Umbilical cord (tissue), 2 donors: Measurements from ENCODE around the gene NR4A3. TPM values are rescaled to one million over a fixed set of nuclear protein-coding genes. Genes with fewer than 3 reads are reported as not detected.
A peak's percentile ranks its signal among the peaks of the same experiment; 100 is the strongest.
"Not testable (repeated sequence)": the region's sequence is repeated elsewhere in the genome, so short reads cannot be mapped to it uniquely, and the experiment has no call there.

Source experiments
- DNase-seq: peaks from one replicate; pipeline ENCODE4 v3.0.0-alpha.2; 2015; ENCODE audit warnings: low spot score
- total RNA-seq: library from RNA; depleted of rRNA; stranded (reverse); fragments of >200 nt; gene quantifications from one replicate; pipeline ENCODE4 v1.2.3, GENCODE V29; 2014; ENCODE audit warnings: low replicate concordance; ENCODE audit not compliant: insufficient read depth

The NR4A3 gene
- total RNA-seq, 1 donor from 2014 or later: 7.7 TPM

- no peak for DNase-seq
These were observed 12.1 kb downstream of the NR4A3 start for GRCh38 chr9:99833735-99834134.

- no peak for DNase-seq
These were observed 12.8 kb downstream of the NR4A3 start for GRCh38 chr9:99834474-99834873.

GRCh38 chr9:99835142-99835541 is 13.5 kb downstream of the NR4A3 start:
- DNase-seq: no peak

GRCh38 chr9:99835581-99835980 is 13.9 kb downstream of the NR4A3 start:
- DNase-seq: no peak

GRCh38 chr9:99840072-99840471 is 18.4 kb downstream of the NR4A3 start:
- no peak for DNase-seq

GRCh38 chr9:99845063-99845462 is 23.4 kb downstream of the NR4A3 start:
- no peak for DNase-seq

- DNase-seq: no peak
These were observed 26.8 kb downstream of the NR4A3 start for GRCh38 chr9:99848447-99848846.

GRCh38 chr9:99850736-99851499 is 29.2 kb downstream of the NR4A3 start:
- no peak for DNase-seq

GRCh38 chr9:99851500-99851822 is 29.8 kb downstream of the NR4A3 start:
- DNase-seq: no peak

GRCh38 chr9:99852617-99853016 is 30.9 kb downstream of the NR4A3 start:
- no peak for DNase-seq

- no peak for DNase-seq
These were observed 33.9 kb downstream of the NR4A3 start for GRCh38 chr9:99855467-99856176.

GRCh38 chr9:99857576-99857975 is 35.9 kb downstream of the NR4A3 start:
- not testable (repeated sequence) for DNase-seq

GRCh38 chr9:99858087-99858486 is 36.4 kb downstream of the NR4A3 start:
- DNase-seq: no peak

GRCh38 chr9:99859243-99859980 is 37.7 kb downstream of the NR4A3 start:
- no peak for DNase-seq

- DNase-seq: peak; percentile 14
These were observed 38.6 kb downstream of the NR4A3 start for GRCh38 chr9:99860266-99860665.

- no peak for DNase-seq
These were observed 42.3 kb downstream of the NR4A3 start for GRCh38 chr9:99863955-99864354.

- no peak for DNase-seq
These were observed 44.7 kb downstream of the NR4A3 start for GRCh38 chr9:99866398-99866797.

GRCh38 chr9:99867536-99867935 is 45.9 kb downstream of the NR4A3 start:
- no peak for DNase-seq

- DNase-seq: no peak
These were observed 46.3 kb downstream of the NR4A3 start for GRCh38 chr9:99867968-99868367.

- no peak for DNase-seq
These were observed 47.2 kb downstream of the NR4A3 start for GRCh38 chr9:99868845-99869244.

GRCh38 chr9:99870126-99870525 is 48.4 kb downstream of the NR4A3 start:
- no peak for DNase-seq

GRCh38 chr9:99873531-99873930 is 51.8 kb downstream of the NR4A3 start:
- DNase-seq: no peak
